ENCODE measurements around the gene TCF3.

The TCF3 gene

DNA sequence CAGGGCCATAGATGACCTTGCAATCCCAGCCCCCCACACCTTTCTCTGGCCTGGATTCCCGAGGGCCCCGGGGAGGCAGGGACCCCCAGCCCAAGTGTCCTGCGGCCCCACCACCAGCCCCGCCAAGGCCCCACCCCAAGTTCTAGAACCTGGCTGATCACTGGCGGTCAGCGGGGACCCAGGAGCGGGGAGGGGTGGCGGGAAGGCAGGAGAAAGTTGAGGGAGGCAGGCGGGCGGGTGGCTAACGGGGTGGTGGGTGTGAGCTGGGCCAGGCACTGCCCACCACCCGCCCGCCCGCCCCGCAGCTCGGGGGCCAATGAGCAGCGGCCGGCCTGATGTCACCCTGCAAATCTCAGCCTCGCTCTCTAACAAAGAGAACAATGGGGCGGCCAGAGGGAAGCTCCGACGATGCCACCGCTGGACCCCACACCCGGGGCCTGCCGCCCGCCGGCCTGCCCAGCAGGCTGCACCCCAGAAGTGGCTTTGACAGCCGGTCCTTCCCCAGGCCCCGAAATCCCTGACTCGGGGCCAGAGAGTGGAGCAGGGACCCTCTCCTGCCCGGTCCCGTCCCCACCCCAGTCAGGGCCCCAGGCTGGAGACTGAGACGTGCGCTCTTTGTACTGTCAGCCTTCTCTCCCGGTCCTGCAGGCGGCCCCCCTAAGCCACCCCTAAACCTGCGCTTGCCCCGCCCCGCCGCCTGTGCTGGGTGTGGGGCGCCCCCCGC, 85.9 kb downstream of the TCF3 start:
- Histone ChIP-seq H3K4me3 (ENCODE audit: insufficient read length, low read depth) (peak overlapping the region; percentile 89), H3K27me3 (ENCODE audit: insufficient read depth, insufficient read length) (peaks cover 12% of the 10 kb centered on the region), H3K9ac (ENCODE audit: insufficient read length, low read depth) (peak overlapping the region; percentile 96), H3K4me1 (ENCODE audit: insufficient read depth, insufficient read length) (peaks cover 21% of the 10 kb centered on the region), H3K36me3 (ENCODE audit: insufficient read depth, insufficient read length, low read length) (peaks cover 43% of the 10 kb centered on the region), H3K9me3 (ENCODE audit: insufficient read depth, low read length) (peaks cover 7% of the 10 kb centered on the region; the same call in 1 of the 2 replicates)
- TF ChIP-seq YY1 (IDR thresholded peaks at IDR 0.05; ENCODE audit: insufficient read depth, insufficient read length) (no peak), ZNF274 (IDR thresholded peaks at IDR 0.05; ENCODE audit: low read depth, low read length) (no peak), SUZ12 (IDR thresholded peaks at IDR 0.05; ENCODE audit: extremely low read depth, insufficient read depth, insufficient read length) (no peak)
- DNase-seq (ENCODE audit: low read depth, low spot score): peak; percentile 63

DNA sequence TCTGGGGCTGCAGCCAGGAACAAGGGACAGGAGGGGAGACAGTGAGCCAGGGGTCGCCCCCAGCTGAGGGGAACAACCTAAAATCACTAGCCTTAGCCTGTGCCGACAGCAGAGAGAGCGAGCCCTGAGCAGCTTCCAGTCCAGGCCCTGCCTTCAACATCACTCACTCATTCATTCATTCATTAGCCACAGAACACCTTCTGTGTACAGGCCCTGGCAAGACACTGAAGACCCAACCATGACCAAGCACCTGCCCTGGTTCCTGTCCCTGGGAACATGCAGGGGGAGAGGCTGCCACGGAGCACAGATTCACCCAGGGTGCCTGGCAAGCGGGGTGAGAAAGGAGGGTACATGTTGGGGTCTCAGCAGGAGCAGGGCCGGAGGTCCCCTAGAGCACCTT, 89.2 kb downstream of the TCF3 start:
- TF ChIP-seq SUZ12 (IDR thresholded peaks at IDR 0.05; ENCODE audit: extremely low read depth, insufficient read depth, insufficient read length) (no peak), ZNF274 (IDR thresholded peaks at IDR 0.05; ENCODE audit: low read depth, low read length) (no peak), YY1 (IDR thresholded peaks at IDR 0.05; ENCODE audit: insufficient read depth, insufficient read length) (no peak)
- H3K9ac ChIP-seq (ENCODE audit: insufficient read length, low read depth): peak overlapping the region; percentile 1
- H3K36me3 ChIP-seq (ENCODE audit: insufficient read depth, insufficient read length, low read length): peaks cover 69% of the 10 kb centered on the region
- no peak overlapping the region for H3K4me3 ChIP-seq (ENCODE audit: insufficient read length, low read depth)
- H3K27me3 ChIP-seq (ENCODE audit: insufficient read depth, insufficient read length): no peaks in the 10 kb centered on the region
- H3K9me3 ChIP-seq (ENCODE audit: insufficient read depth, low read length): no peaks in the 10 kb centered on the region
- no peak for DNase-seq (ENCODE audit: low read depth, low spot score)
- H3K4me1 ChIP-seq (ENCODE audit: insufficient read depth, insufficient read length): peaks cover 24% of the 10 kb centered on the region

DNA sequence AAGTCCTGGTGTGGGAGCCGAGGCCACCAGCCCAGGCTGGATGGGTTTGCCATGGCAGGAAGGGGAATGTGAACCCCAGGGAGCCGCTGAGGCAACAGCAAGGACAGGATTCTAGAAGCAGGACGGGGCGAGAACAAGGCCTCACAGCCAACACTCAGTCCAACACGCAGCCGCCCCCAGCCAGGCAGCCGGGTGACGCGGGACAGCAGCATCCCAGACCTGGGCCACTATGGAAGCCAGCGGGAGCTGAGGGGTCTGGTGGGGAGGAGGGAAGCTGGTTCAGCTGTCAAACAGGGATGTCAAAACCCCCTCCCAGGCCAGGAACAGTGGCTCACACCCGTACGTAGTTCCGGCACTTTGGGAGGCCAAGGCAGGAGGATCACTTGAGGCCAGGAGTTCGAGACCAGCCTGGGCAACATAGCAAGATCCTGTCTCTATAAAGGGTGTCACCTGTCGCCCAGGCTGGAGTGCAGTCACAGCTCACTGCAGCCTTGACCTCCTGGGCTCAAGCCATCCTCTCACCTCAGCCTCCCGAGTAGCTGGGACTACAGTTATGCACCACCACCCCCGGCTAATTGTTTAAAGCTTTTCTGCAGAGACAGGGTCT, 91.1 kb downstream of the TCF3 start:
- DNase-seq (ENCODE audit: low read depth, low spot score): no peak
- TF ChIP-seq SUZ12 (IDR thresholded peaks at IDR 0.05; ENCODE audit: extremely low read depth, insufficient read depth, insufficient read length) (no peak), YY1 (IDR thresholded peaks at IDR 0.05; ENCODE audit: insufficient read depth, insufficient read length) (no peak), ZNF274 (IDR thresholded peaks at IDR 0.05; ENCODE audit: low read depth, low read length) (no peak)
- Histone ChIP-seq H3K36me3 (ENCODE audit: insufficient read depth, insufficient read length, low read length) (peaks cover 75% of the 10 kb centered on the region), H3K9me3 (ENCODE audit: insufficient read depth, low read length) (no peaks in the 10 kb centered on the region), H3K4me1 (ENCODE audit: insufficient read depth, insufficient read length) (peaks cover 24% of the 10 kb centered on the region), H3K9ac (ENCODE audit: insufficient read length, low read depth) (no peak overlapping the region), H3K27me3 (ENCODE audit: insufficient read depth, insufficient read length) (no peaks in the 10 kb centered on the region), H3K4me3 (ENCODE audit: insufficient read length, low read depth) (no peak overlapping the region)

DNA sequence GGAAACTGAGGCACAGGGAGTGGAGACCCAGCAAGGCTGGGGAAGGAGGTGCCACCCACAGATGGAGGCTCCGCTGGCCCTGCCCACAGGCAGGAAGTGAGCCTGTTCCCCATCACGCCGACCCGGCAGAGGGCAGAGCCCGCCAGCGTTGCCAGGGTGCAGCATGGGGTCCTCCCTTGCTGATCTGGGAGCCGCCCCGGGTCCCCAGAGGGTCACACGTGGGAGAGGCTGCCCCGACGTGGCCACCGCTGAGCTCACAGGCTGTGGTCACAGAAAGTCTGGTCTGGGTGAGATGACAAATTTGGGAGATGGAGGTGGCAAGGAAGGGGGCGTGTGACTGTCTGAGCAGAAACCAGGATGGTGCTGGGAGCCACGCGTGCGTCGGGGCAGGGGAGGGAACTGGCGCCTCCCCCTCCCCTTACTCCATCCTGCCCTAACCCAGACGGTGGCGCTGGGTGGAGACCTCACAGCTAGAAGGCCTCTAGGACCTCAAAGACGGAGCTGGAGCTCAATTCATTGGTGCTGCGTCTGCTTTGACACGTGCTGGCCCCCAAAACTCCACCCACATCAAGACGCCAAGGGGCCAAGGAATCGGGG, 92.0 kb downstream of the TCF3 start:
- Histone ChIP-seq H3K36me3 (ENCODE audit: insufficient read depth, insufficient read length, low read length) (peaks cover 76% of the 10 kb centered on the region), H3K9me3 (ENCODE audit: insufficient read depth, low read length) (no peaks in the 10 kb centered on the region), H3K4me1 (ENCODE audit: insufficient read depth, insufficient read length) (peaks cover 18% of the 10 kb centered on the region), H3K27me3 (ENCODE audit: insufficient read depth, insufficient read length) (no peaks in the 10 kb centered on the region), H3K9ac (ENCODE audit: insufficient read length, low read depth) (peak overlapping the region; percentile 10), H3K4me3 (ENCODE audit: insufficient read length, low read depth) (no peak overlapping the region)
- DNase-seq (ENCODE audit: low read depth, low spot score): no peak
- TF ChIP-seq SUZ12 (IDR thresholded peaks at IDR 0.05; ENCODE audit: extremely low read depth, insufficient read depth, insufficient read length): no peak
- no peak for TF ChIP-seq YY1 (IDR thresholded peaks at IDR 0.05; ENCODE audit: insufficient read depth, insufficient read length)
- TF ChIP-seq ZNF274 (IDR thresholded peaks at IDR 0.05; ENCODE audit: low read depth, low read length): no peak
